ENCODE data around the gene CX3CL1. TPM values are rescaled to one million over a fixed set of nuclear protein-coding genes. Genes with fewer than 3 reads are reported as not detected.

The CX3CL1 gene
- total RNA-seq, 1 donor from 2014 or later, result 9.6 TPM

- no peak overlapping the region for H3K9ac ChIP-seq (ENCODE audit: low read length)
These were observed 36.9 kb upstream of the CX3CL1 start for GRCh38 chr16:57335366-57335765.

GRCh38 chr16:57341062-57341440, 31.2 kb upstream of the CX3CL1 start:
- Histone ChIP-seq H4K20me1 (ENCODE audit: insufficient read depth, low read length) (no peaks in the 10 kb centered on the region), H3K4me1 (ENCODE audit: insufficient read depth, low read length) (peaks cover 18% of the 10 kb centered on the region), H3K4me2 (ENCODE audit: low read length) (peak overlapping the region; percentile 32), H2AFZ (ENCODE audit: low read depth, low read length) (no peak overlapping the region), H3K4me3 (ENCODE audit: insufficient read depth, low read depth, low read length) (no peak overlapping the region), H3K9ac (ENCODE audit: low read length) (no peak overlapping the region), H3K79me2 (ENCODE audit: insufficient read depth, low read length) (no peaks in the 10 kb centered on the region), H3K9me3 (ENCODE audit: insufficient read depth, low read depth, low read length) (no peaks in the 10 kb centered on the region), H3K27me3 (ENCODE audit: insufficient read depth, low read length) (peaks cover 10% of the 10 kb centered on the region), H3K36me3 (ENCODE audit: insufficient read depth, low read length) (no peaks in the 10 kb centered on the region), H3K27ac (ENCODE audit: low read depth, low read length) (no peak overlapping the region)
- Mint-ChIP-seq H3K9me3 (ENCODE audit: unreplicated experiment) (peaks cover 7% of the 10 kb centered on the region), H3K4me3 (ENCODE audit: unreplicated experiment) (no peak overlapping the region), H3K36me3 (ENCODE audit: low read depth, unreplicated experiment) (no peaks in the 10 kb centered on the region), H3K4me1 (ENCODE audit: low read depth, unreplicated experiment) (peaks cover 27% of the 10 kb centered on the region), H3K27me3 (ENCODE audit: low read depth, unreplicated experiment) (peaks cover 2% of the 10 kb centered on the region), H3K27ac (ENCODE audit: unreplicated experiment) (no peak overlapping the region)
- FAIRE-seq, result no peak
- TF ChIP-seq CTCF (IDR thresholded peaks at IDR 0.05; ENCODE audit: insufficient read depth, low read depth, low read length) (no peak), EZH2 (IDR thresholded peaks at IDR 0.05; ENCODE audit: insufficient read depth, low read length) (no peak)
- no peak for DNase-seq (ENCODE audit: low read depth)

More at GRCh38 chr16:57335366-57335765, 36.9 kb upstream of the CX3CL1 start:
- no peaks in the 10 kb centered on the region for H3K79me2 ChIP-seq (ENCODE audit: insufficient read depth, low read length)
- Mint-ChIP-seq H3K27ac (ENCODE audit: unreplicated experiment) (no peak overlapping the region), H3K9me3 (ENCODE audit: unreplicated experiment) (peaks cover 8% of the 10 kb centered on the region), H3K4me1 (ENCODE audit: low read depth, unreplicated experiment) (peaks cover 10% of the 10 kb centered on the region), H3K27me3 (ENCODE audit: low read depth, unreplicated experiment) (no peaks in the 10 kb centered on the region), H3K4me3 (ENCODE audit: unreplicated experiment) (no peak overlapping the region), H3K36me3 (ENCODE audit: low read depth, unreplicated experiment) (no peaks in the 10 kb centered on the region)
- no peak overlapping the region for H3K4me3 ChIP-seq (ENCODE audit: insufficient read depth, low read depth, low read length)
- H3K4me1 ChIP-seq (ENCODE audit: insufficient read depth, low read length), result peaks cover 7% of the 10 kb centered on the region
- no peak overlapping the region for H3K27ac ChIP-seq (ENCODE audit: low read depth, low read length)
- H3K36me3 ChIP-seq (ENCODE audit: insufficient read depth, low read length), result no peaks in the 10 kb centered on the region
- DNase-seq (ENCODE audit: low read depth), result no peak
- no peak overlapping the region for H2AFZ ChIP-seq (ENCODE audit: low read depth, low read length)
- H4K20me1 ChIP-seq (ENCODE audit: insufficient read depth, low read length), result no peaks in the 10 kb centered on the region
- no peaks in the 10 kb centered on the region for H3K9me3 ChIP-seq (ENCODE audit: insufficient read depth, low read depth, low read length)
- TF ChIP-seq EZH2 (IDR thresholded peaks at IDR 0.05; ENCODE audit: insufficient read depth, low read length) (no peak), CTCF (IDR thresholded peaks at IDR 0.05; ENCODE audit: insufficient read depth, low read depth, low read length) (no peak)
- FAIRE-seq, result no peak
- no peak overlapping the region for H3K4me2 ChIP-seq (ENCODE audit: low read length)
- H3K27me3 ChIP-seq (ENCODE audit: insufficient read depth, low read length), result peaks cover 5% of the 10 kb centered on the region

DNA sequence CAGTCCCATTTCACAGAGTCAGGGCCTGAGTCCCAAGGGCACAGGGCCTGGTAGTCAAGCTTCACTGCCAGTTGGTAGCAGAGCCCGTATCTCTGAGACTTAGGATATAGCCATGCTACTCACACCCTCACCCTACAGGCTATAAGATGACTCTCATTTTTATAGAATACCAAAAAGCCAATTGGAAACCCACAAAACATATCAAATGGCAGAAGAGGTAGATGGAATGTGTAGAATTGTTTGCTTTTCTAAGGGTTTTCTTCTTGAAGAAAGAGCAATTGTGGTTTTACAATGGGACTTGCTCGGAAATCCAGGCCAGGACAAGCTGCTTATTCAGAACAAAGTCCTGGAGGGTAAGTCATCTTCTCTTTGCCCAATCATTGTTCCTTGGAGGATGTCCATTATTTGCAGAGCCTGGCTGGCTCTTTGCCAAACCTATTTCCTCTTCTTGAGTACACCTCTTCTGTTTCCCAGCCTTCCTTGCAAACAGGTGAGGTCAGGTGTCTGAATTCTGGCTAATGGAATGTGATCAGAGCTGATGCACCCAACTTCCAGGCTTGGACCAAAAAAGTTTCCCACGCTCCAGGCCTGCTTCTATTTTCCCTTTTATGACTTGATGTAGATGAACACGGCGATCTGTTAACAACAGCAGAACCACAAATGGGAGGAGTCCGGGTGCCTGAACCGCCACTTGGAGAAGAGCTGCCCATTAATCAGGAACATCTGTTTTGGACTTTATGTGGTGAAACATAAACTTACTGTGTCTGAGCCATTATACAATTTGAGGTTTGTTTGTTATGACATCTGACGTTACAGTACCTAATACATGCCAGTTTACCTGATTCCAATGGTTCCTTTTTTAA, 30.6 kb upstream of the CX3CL1 start:
- H3K27ac ChIP-seq (ENCODE audit: low read depth, low read length), result no peak overlapping the region

More for the DNA sequence above, 30.6 kb upstream of the CX3CL1 start:
- H3K9ac ChIP-seq (ENCODE audit: low read length), result no peak overlapping the region
- peak overlapping the region; percentile 32 for H3K4me2 ChIP-seq (ENCODE audit: low read length)
- Mint-ChIP-seq H3K36me3 (ENCODE audit: low read depth, unreplicated experiment) (no peaks in the 10 kb centered on the region), H3K4me3 (ENCODE audit: unreplicated experiment) (no peak overlapping the region), H3K4me1 (ENCODE audit: low read depth, unreplicated experiment) (peaks cover 27% of the 10 kb centered on the region), H3K9me3 (ENCODE audit: unreplicated experiment) (peaks cover 10% of the 10 kb centered on the region), H3K27me3 (ENCODE audit: low read depth, unreplicated experiment) (peaks cover 5% of the 10 kb centered on the region), H3K27ac (ENCODE audit: unreplicated experiment) (peak overlapping the region; percentile 16)
- H2AFZ ChIP-seq (ENCODE audit: low read depth, low read length), result no peak overlapping the region
- no peak overlapping the region for H3K4me3 ChIP-seq (ENCODE audit: insufficient read depth, low read depth, low read length)
- no peaks in the 10 kb centered on the region for H3K79me2 ChIP-seq (ENCODE audit: insufficient read depth, low read length)
- H3K4me1 ChIP-seq (ENCODE audit: insufficient read depth, low read length), result peaks cover 18% of the 10 kb centered on the region
- FAIRE-seq (no peak), DNase-seq (ENCODE audit: low read depth) (peak; percentile 95)
- H3K27me3 ChIP-seq (ENCODE audit: insufficient read depth, low read length), result peaks cover 13% of the 10 kb centered on the region
- H4K20me1 ChIP-seq (ENCODE audit: insufficient read depth, low read length), result no peaks in the 10 kb centered on the region
- H3K9me3 ChIP-seq (ENCODE audit: insufficient read depth, low read depth, low read length), result no peaks in the 10 kb centered on the region
- H3K36me3 ChIP-seq (ENCODE audit: insufficient read depth, low read length), result no peaks in the 10 kb centered on the region
- no peak for TF ChIP-seq CTCF (IDR thresholded peaks at IDR 0.05; ENCODE audit: insufficient read depth, low read depth, low read length)
- no peak for TF ChIP-seq EZH2 (IDR thresholded peaks at IDR 0.05; ENCODE audit: insufficient read depth, low read length)
